RWPE2 (cell line): Measurements from ENCODE around the gene SSBP4.

Source experiments
- ATAC-seq: fragments of 200-7000 bp; cut with Tn5 transposase; 3 replicates; pipeline ENCODE4 v1.9.1; 2021; ENCODE audit warnings: low read depth
- DNase-seq: peaks from one replicate; pipeline ENCODE4 v3.0.0-alpha.2; 2020; ENCODE audit warnings: low spot score
- H3K27ac ChIP-seq: fragments of 450-650 bp; 2 replicates; pipeline ENCODE4 v1.5.1; 2017; ENCODE audit warnings: mild to moderate bottlenecking; ENCODE audit not compliant: poor library complexity, severe bottlenecking
- H3K27me3 ChIP-seq: fragments of 250-450 bp; sonication (Bioruptor Pico); 2 replicates; pipeline ENCODE4 v1.5.1; 2021; ENCODE audit warnings: mild to moderate bottlenecking, moderate library complexity; ENCODE audit not compliant: insufficient read depth, poor library complexity, severe bottlenecking
- H3K36me3 ChIP-seq: fragments of 250-450 bp; sonication (Bioruptor Pico); 2 replicates; pipeline ENCODE4 v1.5.1; 2020; ENCODE audit warnings: low read depth, mild to moderate bottlenecking, moderate library complexity
- H3K4me1 ChIP-seq: fragments of 250-450 bp; sonication (Bioruptor Pico); 2 replicates; pipeline ENCODE4 v1.5.1; 2021; ENCODE audit warnings: mild to moderate bottlenecking, moderate library complexity; ENCODE audit not compliant: insufficient read depth, poor library complexity, severe bottlenecking
- H3K4me3 ChIP-seq: fragments of 250-450 bp; sonication (Bioruptor Pico); 2 replicates; pipeline ENCODE4 v1.5.1; 2021; ENCODE audit warnings: mild to moderate bottlenecking, moderate library complexity; ENCODE audit not compliant: severe bottlenecking
- H3K9me3 ChIP-seq: fragments of 250-450 bp; sonication (Bioruptor Pico); 2 replicates; pipeline ENCODE4 v1.5.1; 2021; ENCODE audit warnings: mild to moderate bottlenecking, moderate library complexity; ENCODE audit not compliant: severe bottlenecking
- CTCF ChIP-seq: fragments of 450-650 bp; IDR thresholded peaks from one replicate; pipeline ENCODE4 v1.5.1; 2017; ENCODE audit warnings: mild to moderate bottlenecking, moderate library complexity; ENCODE audit not compliant: poor library complexity, severe bottlenecking

Gene SSBP4

GRCh38 chr19:18474366-18474887 is 55.2 kb downstream of the SSBP4 start:
- Histone ChIP-seq H3K36me3 (peaks cover 17% of the 10 kb centered on the region), H3K27me3 (no peaks in the 10 kb centered on the region), H3K4me1 (peaks cover 21% of the 10 kb centered on the region), H3K4me3 (no peak overlapping the region), H3K9me3 (no peaks in the 10 kb centered on the region), H3K27ac (peak overlapping the region; percentile 13)
- TF ChIP-seq CTCF: no peak
- ATAC-seq (no peak), DNase-seq (no peak)

GRCh38 chr19:18475004-18475453 is 55.8 kb downstream of the SSBP4 start:
- H3K9me3 ChIP-seq: no peaks in the 10 kb centered on the region
- no peak for DNase-seq
- H3K4me3 ChIP-seq: no peak overlapping the region
- ATAC-seq: no peak
- H3K27me3 ChIP-seq: no peaks in the 10 kb centered on the region
- H3K36me3 ChIP-seq: peaks cover 11% of the 10 kb centered on the region
- H3K27ac ChIP-seq: peak overlapping the region; percentile 13
- TF ChIP-seq CTCF: no peak
- peaks cover 27% of the 10 kb centered on the region for H3K4me1 ChIP-seq

- no peak for TF ChIP-seq CTCF
- no peak for ATAC-seq
- Histone ChIP-seq H3K27me3 (no peaks in the 10 kb centered on the region), H3K9me3 (no peaks in the 10 kb centered on the region), H3K36me3 (peaks cover 5% of the 10 kb centered on the region), H3K4me3 (no peak overlapping the region), H3K4me1 (peaks cover 35% of the 10 kb centered on the region), H3K27ac (peak overlapping the region; percentile 13)
- no peak for DNase-seq
Observed at GRCh38 chr19:18475762-18476331, 56.6 kb downstream of the SSBP4 start.

- peak overlapping the region; percentile 85 for H3K27ac ChIP-seq
- no peaks in the 10 kb centered on the region for H3K9me3 ChIP-seq
- DNase-seq: no peak
- ATAC-seq: no peak
- H3K27me3 ChIP-seq: no peaks in the 10 kb centered on the region
- no peak for TF ChIP-seq CTCF
- H3K36me3 ChIP-seq: no peaks in the 10 kb centered on the region; the same call in 1 of the 2 replicates
- H3K4me1 ChIP-seq: peaks cover 36% of the 10 kb centered on the region
- H3K4me3 ChIP-seq: no peak overlapping the region
Observed at GRCh38 chr19:18476507-18477041, 57.4 kb downstream of the SSBP4 start.
